H1 (cell line): Measurements from ENCODE around the gene POU6F2. TPM values are rescaled to one million over a fixed set of nuclear protein-coding genes. Genes with fewer than 3 reads are reported as not detected.

ENCODE experiments used
- CTCF ChIA-PET: fragments of 300-600 bp; sonication (Branson Sonifier 250); formaldehyde crosslinking; loops from one replicate; lab custom pipeline; 2021; ENCODE audit not compliant: partially characterized antibody; lab: Charles Lee
- POLR2A ChIA-PET: fragments of 300-600 bp; sonication (Branson Sonifier 250); formaldehyde crosslinking; loops from one replicate; lab custom pipeline; 2021; ENCODE audit warnings: inconsistent platforms; ENCODE audit not compliant: partially characterized antibody; lab: Charles Lee
- DNase-seq, 2 experiments: peaks; one replicate each; pipeline versions ENCODE4 v3.0.0 to v3.0.0-alpha.2; 2010 to 2022; ENCODE audit warnings: low spot score in 2 of 2, low read depth in 1 of 2, mixed read lengths in 1 of 2
- FAIRE-seq: peaks from 2 replicates; lab custom pipeline; 2011; peaks lifted over from hg19 to GRCh38; lab: Jason Lieb, UNC
- H2AFZ ChIP-seq: 2 replicates; pipeline ENCODE4 v1.8.1; 2012; ENCODE audit warnings: low read length, inconsistent platforms
- H2AK5ac ChIP-seq: 2 replicates; pipeline ENCODE4 v1.6.1; 2013; ENCODE audit warnings: low read depth, low read length
- H2BK120ac ChIP-seq: replicated peaks from 2 replicates; pipeline ENCODE3; 2013; ENCODE audit warnings: low read depth, low read length, inconsistent platforms
- H2BK12ac ChIP-seq: 2 replicates; pipeline ENCODE4 v1.6.1; 2013; ENCODE audit warnings: low read depth, low read length
- H2BK15ac ChIP-seq: 2 replicates; pipeline ENCODE4 v1.6.1; 2013; ENCODE audit warnings: low read length
- H2BK20ac ChIP-seq: 2 replicates; pipeline ENCODE4 v1.6.1; 2013; ENCODE audit warnings: low read length
- H2BK5ac ChIP-seq: 2 replicates; pipeline ENCODE4 v1.6.1; 2013; ENCODE audit warnings: low read depth, low read length
- H3K14ac ChIP-seq: 2 replicates; pipeline ENCODE4 v1.6.1; 2013; ENCODE audit warnings: inconsistent platforms; ENCODE audit not compliant: insufficient read length
- H3K18ac ChIP-seq: 2 replicates; pipeline ENCODE4 v1.6.1; 2013; ENCODE audit warnings: low read length; ENCODE audit errors: extremely low read depth
- H3K23ac ChIP-seq: 2 replicates; pipeline ENCODE4 v1.6.1; 2013; ENCODE audit warnings: inconsistent platforms; ENCODE audit not compliant: insufficient read length
- H3K23me2 ChIP-seq: 2 replicates; pipeline ENCODE4 v1.6.1; 2013; ENCODE audit warnings: low read depth, low read length
- H3K27ac ChIP-seq: 2 replicates; pipeline ENCODE4 v1.6.1; 2011; ENCODE audit warnings: low read depth, low read length, inconsistent platforms
- H3K27me3 ChIP-seq, 4 experiments: replicated peaks in 1 of 4; 1 replicate in 1 of 4; 2 replicates in 3 of 4; pipeline versions ENCODE4 v1.6.1 to v1.8.1; 2011 to 2013; ENCODE audit warnings: low read length in 3 of 4, mild to moderate bottlenecking in 3 of 4, inconsistent platforms in 2 of 4, mixed read lengths in 2 of 4, moderate library complexity in 1 of 4; ENCODE audit not compliant: control insufficient read depth in 3 of 4, insufficient read depth in 3 of 4; ENCODE audit errors: extremely low read depth in 1 of 4
- H3K36me3 ChIP-seq, 4 experiments: 2 replicates each; pipeline versions ENCODE4 v1.6.1 to v1.8.1; 2011 to 2013; ENCODE audit warnings: mild to moderate bottlenecking in 4 of 4, low read length in 3 of 4, moderate library complexity in 2 of 4, control low read depth in 1 of 4, inconsistent platforms in 1 of 4; ENCODE audit not compliant: insufficient read depth in 4 of 4, control insufficient read depth in 2 of 4
- H3K4ac ChIP-seq: replicated peaks from 2 replicates; pipeline ENCODE3; 2013; ENCODE audit warnings: low read length, low read depth, mixed read lengths, inconsistent platforms; ENCODE audit not compliant: insufficient read length
- H3K4me1 ChIP-seq, 4 experiments: replicated peaks in 1 of 4; 1 replicate in 1 of 4; 2 replicates in 3 of 4; pipeline versions ENCODE4 v1.6.1 to v1.8.1; 2011 to 2013; ENCODE audit warnings: low read length in 3 of 4, inconsistent platforms in 2 of 4, mixed read lengths in 1 of 4; ENCODE audit not compliant: insufficient read depth in 4 of 4, control insufficient read depth in 3 of 4
- H3K4me2 ChIP-seq, 2 experiments: 2 replicates each; pipeline versions ENCODE4 v1.6.1 to v1.8.1; 2011 to 2013; ENCODE audit warnings: low read depth in 2 of 2, low read length in 2 of 2, control low read depth in 1 of 2, inconsistent platforms in 1 of 2, mild to moderate bottlenecking in 1 of 2; ENCODE audit not compliant: insufficient read depth in 1 of 2
- H3K4me3 ChIP-seq, 4 experiments: fragments of 200-600, 300-600 bp in 1 of 4; sonication (generic), shearing (Covaris generic), sonication (Bioruptor Twin) in 1 of 4; 2 replicates each; pipeline versions ENCODE4 v1.5.1 to v1.8.1; 2011 to 2016; ENCODE audit warnings: low read length in 4 of 4, low read depth in 3 of 4, control low read depth in 2 of 4, inconsistent platforms in 2 of 4, mild to moderate bottlenecking in 2 of 4, mixed read lengths in 1 of 4, moderate library complexity in 1 of 4; ENCODE audit not compliant: insufficient read depth in 2 of 4; ENCODE audit errors: extremely low read depth in 1 of 4
- H3K56ac ChIP-seq: replicated peaks from 2 replicates; pipeline ENCODE3; 2013; ENCODE audit warnings: low read depth, mild to moderate bottlenecking, mixed read lengths, low read length, inconsistent platforms; ENCODE audit not compliant: insufficient read length
- H3K79me1 ChIP-seq: 2 replicates; pipeline ENCODE4 v1.6.1; 2013; ENCODE audit warnings: low read depth, low read length, control low read depth
- H3K79me2 ChIP-seq, 2 experiments: 2 replicates each; pipeline versions ENCODE4 v1.6.1 to v1.8.1; 2012 to 2013; ENCODE audit warnings: low read length in 2 of 2, mild to moderate bottlenecking in 2 of 2, inconsistent platforms in 1 of 2; ENCODE audit not compliant: insufficient read depth in 2 of 2, control insufficient read depth in 1 of 2
- H3K9ac ChIP-seq, 4 experiments: replicated peaks in 1 of 4; 1 replicate in 1 of 4; 2 replicates in 3 of 4; pipeline versions ENCODE4 v1.6.1 to v1.8.1; 2011 to 2013; ENCODE audit warnings: low read depth in 3 of 4, low read length in 3 of 4, control low read depth in 2 of 4, mild to moderate bottlenecking in 2 of 4, moderate library complexity in 2 of 4, inconsistent platforms in 1 of 4; ENCODE audit errors: extremely low read depth in 1 of 4
- H3K9me3 ChIP-seq, 2 experiments: 2 replicates each; pipeline versions ENCODE4 v1.6.1 to v1.8.1; 2012 to 2013; ENCODE audit warnings: mild to moderate bottlenecking in 2 of 2, moderate library complexity in 2 of 2, control low read depth in 1 of 2, inconsistent platforms in 1 of 2, low read depth in 1 of 2, low read length in 1 of 2, mixed read lengths in 1 of 2; ENCODE audit not compliant: insufficient read depth in 2 of 2
- H4K20me1 ChIP-seq, 2 experiments: replicated peaks in 1 of 2; 2 replicates each; pipeline versions ENCODE3 to v1.8.1; 2011 to 2013; ENCODE audit warnings: inconsistent platforms in 2 of 2, low read length in 2 of 2, mild to moderate bottlenecking in 1 of 2; ENCODE audit not compliant: insufficient read depth in 2 of 2, control insufficient read depth in 1 of 2
- H4K5ac ChIP-seq: 2 replicates; pipeline ENCODE4 v1.6.1; 2013; ENCODE audit warnings: low read length, low read depth, mixed read lengths, inconsistent platforms; ENCODE audit not compliant: insufficient read length
- H4K8ac ChIP-seq: 2 replicates; pipeline ENCODE4 v1.8.0; 2013; ENCODE audit warnings: mild to moderate bottlenecking, moderate library complexity, low read length, inconsistent platforms; ENCODE audit not compliant: insufficient read depth; ENCODE audit errors: extremely low read depth
- H4K91ac ChIP-seq: replicated peaks from 2 replicates; pipeline ENCODE3; 2013; ENCODE audit warnings: low read length, mixed read lengths, inconsistent platforms; ENCODE audit not compliant: insufficient read length
- CBX8 ChIP-seq: fragments of 300-800, 300-1000 bp; sonication (generic); IDR thresholded peaks from 2 replicates; pipeline ENCODE4 v1.7.1; 2016; ENCODE audit warnings: low read depth, low read length, borderline replicate concordance
- CEBPB ChIP-seq: IDR thresholded peaks from 2 replicates; pipeline ENCODE4 v1.6.1; 2012; ENCODE audit warnings: low read depth, low read length
- CTBP2 ChIP-seq: IDR thresholded peaks from 2 replicates; pipeline ENCODE4 v1.7.0; 2011; ENCODE audit warnings: borderline replicate concordance, mild to moderate bottlenecking, moderate library complexity, mixed read lengths, low read length; ENCODE audit not compliant: insufficient read depth, insufficient read length
- FOSL1 ChIP-seq: IDR thresholded peaks from 2 replicates; pipeline ENCODE4 v1.6.1; 2011; ENCODE audit warnings: mild to moderate bottlenecking, low read depth, low read length, moderate library complexity; ENCODE audit not compliant: insufficient read depth
- JUND ChIP-seq: IDR thresholded peaks from 2 replicates; pipeline ENCODE4 v1.6.1; 2011; ENCODE audit warnings: mild to moderate bottlenecking, improper control_type of control experiment, low read length
- KDM1A ChIP-seq: fragments of 200-600, 300-600 bp; sonication (generic); IDR thresholded peaks from 2 replicates; pipeline ENCODE4 v1.7.1; 2016; ENCODE audit warnings: mild to moderate bottlenecking, low read length, borderline replicate concordance
- RFX5 ChIP-seq: IDR thresholded peaks from 2 replicates; pipeline ENCODE4 v1.6.1; 2011; ENCODE audit warnings: low read depth, low read length, improper control_type of control experiment, borderline replicate concordance
- SUZ12 ChIP-seq: fragments of 200-600 bp; sonication (generic); IDR thresholded peaks from 2 replicates; pipeline ENCODE4 v1.6.1; 2012; ENCODE audit warnings: mild to moderate bottlenecking, inconsistent platforms, low read length, moderate library complexity, mixed read lengths
- TAF1 ChIP-seq: IDR thresholded peaks from 2 replicates; pipeline ENCODE4 v1.6.1; 2011; ENCODE audit warnings: mild to moderate bottlenecking, low read depth, low read length
- WGBS, 2 experiments: shearing (Covaris generic) in 1 of 2; methylation state at CpG; one replicate each; pipeline versions ENCODE4 v1.1.6 to v1.1.7; 2013 to 2015; ENCODE audit warnings: low lambda C conversion rate in 2 of 2, mixed read lengths in 2 of 2, inconsistent platforms in 1 of 2, low coverage in 1 of 2, missing lambda C conversion rate in 1 of 2; ENCODE audit not compliant: insufficient replicate concordance in 2 of 2, insufficient coverage in 1 of 2, insufficient read length in 1 of 2; ENCODE audit errors: extremely low coverage in 1 of 2, missing lambda C conversion rate in 1 of 2; 5-methylcytosine and 5-hydroxymethylcytosine counted together
- polyA plus RNA-seq, 7 experiments: library from polyadenylated mRNA; depleted of rRNA in 3 of 7; stranded (reverse) in 5 of 7; unstranded in 2 of 7; fragments of >200 nt in 5 of 7; fragments of 200-250 nt in 2 of 7; gene quantifications; 1 replicate in 5 of 7; 2 replicates in 1 of 7; 4 replicates in 1 of 7; pipeline versions ENCODE4 v1.2.1 to v1.2.3, GENCODE V29; 2011 to 2013; ENCODE audit warnings: missing spikeins in 2 of 7, mixed read lengths in 2 of 7
- total RNA-seq: library from RNA; stranded (reverse); fragmentation: NEBNext Ultra II Directional; extraction: Animal tissue kit (Norgen Biotek cat#: 25700); gene quantifications from 2 replicates; pipeline ENCODE4 v1.2.1, GENCODE V29; 2021

The POU6F2 gene
- total and polyA plus RNA-seq, 2 of the 8 experiments (the other 6 are each of a cell fraction or from before 2014, with no cell fraction given) = 1.1 to 2.0 TPM

- Histone ChIP-seq H3K27ac (no peak overlapping the region), H4K91ac (no peak overlapping the region), H3K4me1 (no peaks in the 10 kb centered on the region), H4K20me1 (no peaks in the 10 kb centered on the region), H3K9ac (no peak overlapping the region), H3K23me2 (no peaks in the 10 kb centered on the region), H2BK20ac (no peak overlapping the region), H3K23ac (no peak overlapping the region), H3K4me3 (no peak overlapping the region), H3K36me3 (no peaks in the 10 kb centered on the region), H4K8ac (no peak overlapping the region), H2BK120ac (no peak overlapping the region), H2AFZ (no peak overlapping the region), H2BK12ac (no peak overlapping the region), H3K27me3 (no peaks in the 10 kb centered on the region), H4K5ac (no peak overlapping the region), H3K79me1 (no peaks in the 10 kb centered on the region), H3K56ac (no peak overlapping the region), H3K79me2 (no peaks in the 10 kb centered on the region), H2BK5ac (no peak overlapping the region), H3K4me2 (no peak overlapping the region), H3K18ac (no peak overlapping the region), H3K9me3 (no peaks in the 10 kb centered on the region), H3K14ac (no peak overlapping the region), H3K4ac (no peak overlapping the region), H2BK15ac (no peak overlapping the region), H2AK5ac (no peak overlapping the region)
- POLR2A ChIA-PET = no interaction called here
- TF ChIP-seq CBX8 = no peak
- TF ChIP-seq FOSL1 = no peak
- TF ChIP-seq CEBPB = no peak
- no peak for TF ChIP-seq SUZ12
- no peak for TF ChIP-seq JUND
- no peak for TF ChIP-seq RFX5
- TF ChIP-seq CTBP2 = no peak
- no peak for TF ChIP-seq KDM1A
- no peak for TF ChIP-seq TAF1
- DNase-seq = no peak
- FAIRE-seq = no peak
- CTCF ChIA-PET = interaction anchor here (0.6 to 1.8 kb wide), 8 partner anchors 10 to 718 kb away, joined by 3 to 5 read pairs (median 4); no protein-coding TSS in a partner anchor
- WGBS, 2 experiments = 85% methylated on average over 3 of the region's 3 CpGs; no CpG with 5 or more reads in 1 of the 2 experiments
Observed at GRCh38 chr7:39501358-39501757, 523.6 kb downstream of the POU6F2 start.
